Measurements from ENCODE around the gene PRSS12.
"Not testable (repeated sequence)": the region's sequence is repeated elsewhere in the genome, so short reads cannot be mapped to it uniquely, and the experiment has no call there.

The PRSS12 gene

GRCh38 chr4:118352843-118353533 lies at the start of gene PRSS12:
Gene PRSS12, minus strand, starts transcription at chr4:118353003. Its CDS starts 283 bp downstream, at chr4:118352720.
- DNase-seq (ENCODE audit: low read depth in 2 of 3, low spot score in 1 of 3), result peak; percentile 44 to 55 (median 52)

- no peak for DNase-seq (ENCODE audit: low read depth in 2 of 3, low spot score in 1 of 3)
These were observed 47.6 kb upstream of the PRSS12 start for GRCh38 chr4:118400356-118400755.

GRCh38 chr4:118399883-118400282 lies 47.1 kb upstream of the PRSS12 start:
- DNase-seq (ENCODE audit: low read depth in 2 of 3, low spot score in 1 of 3), result not testable (repeated sequence)

GRCh38 chr4:118398226-118399090 lies 45.7 kb upstream of the PRSS12 start:
- no peak for DNase-seq (ENCODE audit: low read depth in 2 of 3, low spot score in 1 of 3)

- DNase-seq (ENCODE audit: low read depth in 2 of 3, low spot score in 1 of 3), result no peak
These were observed 44.8 kb upstream of the PRSS12 start for GRCh38 chr4:118397623-118397979.

- DNase-seq (ENCODE audit: low read depth in 2 of 3, low spot score in 1 of 3), result no peak
These were observed 44.2 kb upstream of the PRSS12 start for GRCh38 chr4:118396881-118397622.

- DNase-seq (ENCODE audit: low read depth in 2 of 3, low spot score in 1 of 3), result no peak
These were observed 42.3 kb upstream of the PRSS12 start for GRCh38 chr4:118395057-118395644.

- not testable (repeated sequence) for DNase-seq (ENCODE audit: low read depth in 2 of 3, low spot score in 1 of 3)
These were observed 39.7 kb upstream of the PRSS12 start for GRCh38 chr4:118392509-118392908.

- DNase-seq (ENCODE audit: low read depth in 2 of 3, low spot score in 1 of 3), result no peak
These were observed 37.3 kb upstream of the PRSS12 start for GRCh38 chr4:118390121-118390520.

- no peak for DNase-seq (ENCODE audit: low read depth in 2 of 3, low spot score in 1 of 3)
These were observed 36.9 kb upstream of the PRSS12 start for GRCh38 chr4:118389721-118390120.

GRCh38 chr4:118388606-118389005 lies 35.8 kb upstream of the PRSS12 start:
- DNase-seq (ENCODE audit: low read depth in 2 of 3, low spot score in 1 of 3), result no peak

GRCh38 chr4:118381902-118382301 lies 29.1 kb upstream of the PRSS12 start:
- no peak for DNase-seq (ENCODE audit: low read depth in 2 of 3, low spot score in 1 of 3)

- DNase-seq (ENCODE audit: low read depth in 2 of 3, low spot score in 1 of 3), result no peak
These were observed 20.9 kb upstream of the PRSS12 start for GRCh38 chr4:118373614-118374255.

GRCh38 chr4:118372251-118372650 lies 19.4 kb upstream of the PRSS12 start:
- no peak for DNase-seq (ENCODE audit: low read depth in 2 of 3, low spot score in 1 of 3)

GRCh38 chr4:118369231-118369630 lies 16.4 kb upstream of the PRSS12 start:
- DNase-seq (ENCODE audit: low read depth in 2 of 3, low spot score in 1 of 3), result no peak

GRCh38 chr4:118367872-118368271 lies 15.1 kb upstream of the PRSS12 start:
- no peak for DNase-seq (ENCODE audit: low read depth in 2 of 3, low spot score in 1 of 3)

GRCh38 chr4:118367361-118367760 lies 14.6 kb upstream of the PRSS12 start:
- DNase-seq (ENCODE audit: low read depth in 2 of 3, low spot score in 1 of 3), result no peak

- no peak for DNase-seq (ENCODE audit: low read depth in 2 of 3, low spot score in 1 of 3)
These were observed 10.4 kb upstream of the PRSS12 start for GRCh38 chr4:118363166-118363565.

- no peak for DNase-seq (ENCODE audit: low read depth in 2 of 3, low spot score in 1 of 3)
These were observed 8.4 kb upstream of the PRSS12 start for GRCh38 chr4:118361192-118361591.

- no peak for DNase-seq (ENCODE audit: low read depth in 2 of 3, low spot score in 1 of 3)
These were observed 7.3 kb upstream of the PRSS12 start for GRCh38 chr4:118360106-118360505.

GRCh38 chr4:118357601-118358000 lies 4.8 kb upstream of the PRSS12 start:
- no peak for DNase-seq (ENCODE audit: low read depth in 2 of 3, low spot score in 1 of 3)
